ENCODE results near the gene ALS2.

The ALS2 gene

GRCh38 chr2:201786471-201786870 is 5.7 kb upstream of the ALS2 start:
- TF ChIP-seq CREB1 (IDR thresholded peaks at IDR 0.05; ENCODE audit: low read depth) (no peak), RAD21 (IDR thresholded peaks at IDR 0.05; ENCODE audit: low read depth) (no peak), FOXM1 (IDR thresholded peaks at IDR 0.05; ENCODE audit: borderline replicate concordance, low read depth) (no peak), REST (IDR thresholded peaks at IDR 0.05; ENCODE audit: low read depth) (no peak), EGR1 (IDR thresholded peaks at IDR 0.05) (no peak), TCF12 (IDR thresholded peaks at IDR 0.05; ENCODE audit: low read depth) (no peak)
- TF ChIP-seq, protein P1, sequence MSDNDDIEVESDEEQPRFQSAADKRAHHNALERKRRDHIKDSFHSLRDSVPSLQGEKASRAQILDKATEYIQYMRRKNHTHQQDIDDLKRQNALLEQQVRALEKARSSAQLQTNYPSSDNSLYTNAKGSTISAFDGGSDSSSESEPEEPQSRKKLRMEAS (IDR thresholded peaks at IDR 0.05): no peak
- TF ChIP-seq, protein P2, sequence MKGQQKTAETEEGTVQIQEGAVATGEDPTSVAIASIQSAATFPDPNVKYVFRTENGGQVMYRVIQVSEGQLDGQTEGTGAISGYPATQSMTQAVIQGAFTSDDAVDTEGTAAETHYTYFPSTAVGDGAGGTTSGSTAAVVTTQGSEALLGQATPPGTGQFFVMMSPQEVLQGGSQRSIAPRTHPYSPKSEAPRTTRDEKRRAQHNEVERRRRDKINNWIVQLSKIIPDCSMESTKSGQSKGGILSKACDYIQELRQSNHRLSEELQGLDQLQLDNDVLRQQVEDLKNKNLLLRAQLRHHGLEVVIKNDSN (IDR thresholded peaks at IDR 0.05): no peak

GRCh38 chr2:201785135-201785534 is 4.4 kb upstream of the ALS2 start:
- TF ChIP-seq CEBPB (IDR thresholded peaks at IDR 0.05) (no peak), EP300 (IDR thresholded peaks at IDR 0.05; ENCODE audit: borderline replicate concordance) (no peak), ZBTB7A (IDR thresholded peaks at IDR 0.05; ENCODE audit: low read depth) (no peak), TCF12 (IDR thresholded peaks at IDR 0.05; ENCODE audit: low read depth) (no peak), YY1 (IDR thresholded peaks at IDR 0.05; ENCODE audit: low read depth) (no peak), FOXM1 (IDR thresholded peaks at IDR 0.05; ENCODE audit: borderline replicate concordance, low read depth) (no peak), REST (IDR thresholded peaks at IDR 0.05; ENCODE audit: low read depth) (no peak)

GRCh38 chr2:201784563-201784962 is 3.8 kb upstream of the ALS2 start:
- no peak for TF ChIP-seq FOXM1 (IDR thresholded peaks at IDR 0.05; ENCODE audit: borderline replicate concordance, low read depth)

GRCh38 chr2:201781557-201782051 is 871 bp upstream of the ALS2 start:
- no peak for TF ChIP-seq ZBTB7A (IDR thresholded peaks at IDR 0.05; ENCODE audit: low read depth)
- TF ChIP-seq TAF1 (IDR thresholded peaks at IDR 0.05; ENCODE audit: low read depth): no peak
- TF ChIP-seq, protein P1 (IDR thresholded peaks at IDR 0.05): peak; percentile 4; the same call in 1 of the 2 replicates

- no peak for TF ChIP-seq EP300 (IDR thresholded peaks at IDR 0.05; ENCODE audit: borderline replicate concordance)
- no peak for TF ChIP-seq CREB1 (IDR thresholded peaks at IDR 0.05; ENCODE audit: low read depth)
- no peak for TF ChIP-seq TCF12 (IDR thresholded peaks at IDR 0.05; ENCODE audit: low read depth)
- TF ChIP-seq CEBPB (IDR thresholded peaks at IDR 0.05): no peak
- TF ChIP-seq TAF1 (IDR thresholded peaks at IDR 0.05; ENCODE audit: low read depth): no peak
- no peak for TF ChIP-seq EGR1 (IDR thresholded peaks at IDR 0.05)
- no peak for TF ChIP-seq TEAD4 (IDR thresholded peaks at IDR 0.05)
- TF ChIP-seq YY1 (IDR thresholded peaks at IDR 0.05; ENCODE audit: low read depth): no peak
- no peak for TF ChIP-seq RAD21 (IDR thresholded peaks at IDR 0.05; ENCODE audit: low read depth)
- no peak for TF ChIP-seq FOXM1 (IDR thresholded peaks at IDR 0.05; ENCODE audit: borderline replicate concordance, low read depth)
- TF ChIP-seq, protein P2 (IDR thresholded peaks at IDR 0.05): no peak
- TF ChIP-seq ZBTB7A (IDR thresholded peaks at IDR 0.05; ENCODE audit: low read depth): no peak
- TF ChIP-seq REST (IDR thresholded peaks at IDR 0.05; ENCODE audit: low read depth): no peak
- TF ChIP-seq NFIC (IDR thresholded peaks at IDR 0.05): no peak
- TF ChIP-seq, protein P1 (IDR thresholded peaks at IDR 0.05): no peak
Observed at GRCh38 chr2:201779901-201780673, 646 bp downstream of the ALS2 start.

Measured in Ishikawa (cell line).